GM10266 (cell line): Measurements from ENCODE around the gene GREM1.

Source experiments
- DNase-seq: peaks from one replicate; pipeline ENCODE4 v3.0.0; 2012; ENCODE audit errors: extremely low spot score
- CTCF ChIP-seq: IDR thresholded peaks from 2 replicates; pipeline ENCODE4 v1.5.1; 2012; ENCODE audit warnings: mild to moderate bottlenecking, low read depth; ENCODE audit not compliant: control insufficient read depth, insufficient read depth; ENCODE audit errors: missing control alignments

Gene GREM1

GRCh38 chr15:32733281-32733680 is 15.5 kb downstream of the GREM1 start:
- no peak for TF ChIP-seq CTCF
- DNase-seq: no peak

GRCh38 chr15:32735989-32736700 is 18.3 kb downstream of the GREM1 start:
- TF ChIP-seq CTCF: no peak
- no peak for DNase-seq

- no peak for DNase-seq
- no peak for TF ChIP-seq CTCF
Measured at GRCh38 chr15:32736701-32737061, 18.9 kb downstream of the GREM1 start.

GRCh38 chr15:32737304-32737703 is 19.5 kb downstream of the GREM1 start:
- TF ChIP-seq CTCF: no peak

GRCh38 chr15:32738666-32739065 is 20.9 kb downstream of the GREM1 start:
- TF ChIP-seq CTCF: no peak
- DNase-seq: no peak

More at GRCh38 chr15:32737304-32737703, 19.5 kb downstream of the GREM1 start:
- no peak for DNase-seq

GRCh38 chr15:32739522-32740063 is 21.8 kb downstream of the GREM1 start:
- DNase-seq: no peak
- no peak for TF ChIP-seq CTCF

GRCh38 chr15:32743411-32744140 is 25.8 kb downstream of the GREM1 start:
- no peak for DNase-seq
- TF ChIP-seq CTCF: no peak
